ENCODE results near the gene FGF13.

The FGF13 gene

DNA sequence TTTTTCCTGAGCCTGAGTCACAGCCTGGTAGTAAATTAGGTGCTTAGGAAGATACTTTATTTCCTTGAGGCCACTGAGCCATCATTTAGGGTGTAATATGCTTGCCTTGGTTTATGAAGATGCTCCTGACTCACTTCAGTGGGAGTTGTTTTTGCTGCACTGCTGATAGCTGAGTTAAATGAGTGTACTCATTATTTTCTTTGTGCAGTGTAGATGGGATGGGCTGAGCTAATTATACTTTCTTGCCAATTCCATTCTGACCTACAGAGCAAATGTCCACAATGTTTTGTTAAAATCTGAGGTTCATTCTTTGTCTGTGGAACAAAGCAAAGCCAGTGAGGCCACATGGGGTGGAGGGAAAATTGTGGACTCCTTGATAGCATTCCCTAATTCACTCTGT lies 60.0 kb downstream of the FGF13 start:
- no peak for DNase-seq

DNA sequence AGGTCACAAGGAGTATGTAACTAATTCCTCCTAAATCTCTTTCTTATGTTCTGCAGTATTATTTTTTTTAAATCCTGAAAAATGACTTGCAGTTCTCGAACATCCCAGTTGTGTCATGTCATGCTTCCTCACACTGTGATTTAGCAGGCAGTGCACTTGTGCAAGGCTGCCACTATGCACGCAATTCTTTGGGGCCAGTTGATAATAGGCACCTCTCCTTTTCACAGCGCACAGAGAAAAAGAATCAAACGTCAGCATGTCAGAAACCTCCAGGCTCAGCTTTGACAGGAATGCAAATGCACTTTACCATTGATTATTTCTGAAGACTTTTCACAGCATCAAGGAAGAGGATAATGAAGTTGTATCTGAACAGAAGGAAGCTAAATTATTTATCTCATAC lies 62.9 kb downstream of the FGF13 start:
- no peak for DNase-seq

DNA sequence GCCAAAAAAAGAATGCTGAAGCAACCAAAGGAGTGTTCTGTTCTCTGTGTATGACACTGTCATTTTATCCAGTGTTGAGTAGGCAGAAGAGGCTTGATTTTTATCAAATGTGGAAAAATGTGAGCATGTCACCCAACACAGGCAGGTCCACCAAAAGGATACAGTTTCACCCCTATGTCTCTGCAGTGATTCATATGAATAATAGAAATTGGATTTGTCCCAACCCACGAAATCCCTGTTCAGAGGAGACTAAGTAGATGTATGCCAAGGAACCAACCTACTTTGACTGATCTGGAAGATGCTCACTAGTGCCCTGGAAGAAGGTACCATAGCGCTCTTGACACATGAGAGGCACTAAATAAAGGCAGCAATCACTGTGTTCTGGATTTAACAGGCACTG lies 72.5 kb downstream of the FGF13 start:
- DNase-seq, result peak; percentile 33
